ENCODE results near the gene IL7R.
A peak's percentile ranks its signal among the peaks of the same experiment; 100 is the strongest.

Gene IL7R, protein sequence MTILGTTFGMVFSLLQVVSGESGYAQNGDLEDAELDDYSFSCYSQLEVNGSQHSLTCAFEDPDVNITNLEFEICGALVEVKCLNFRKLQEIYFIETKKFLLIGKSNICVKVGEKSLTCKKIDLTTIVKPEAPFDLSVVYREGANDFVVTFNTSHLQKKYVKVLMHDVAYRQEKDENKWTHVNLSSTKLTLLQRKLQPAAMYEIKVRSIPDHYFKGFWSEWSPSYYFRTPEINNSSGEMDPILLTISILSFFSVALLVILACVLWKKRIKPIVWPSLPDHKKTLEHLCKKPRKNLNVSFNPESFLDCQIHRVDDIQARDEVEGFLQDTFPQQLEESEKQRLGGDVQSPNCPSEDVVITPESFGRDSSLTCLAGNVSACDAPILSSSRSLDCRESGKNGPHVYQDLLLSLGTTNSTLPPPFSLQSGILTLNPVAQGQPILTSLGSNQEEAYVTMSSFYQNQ

DNA sequence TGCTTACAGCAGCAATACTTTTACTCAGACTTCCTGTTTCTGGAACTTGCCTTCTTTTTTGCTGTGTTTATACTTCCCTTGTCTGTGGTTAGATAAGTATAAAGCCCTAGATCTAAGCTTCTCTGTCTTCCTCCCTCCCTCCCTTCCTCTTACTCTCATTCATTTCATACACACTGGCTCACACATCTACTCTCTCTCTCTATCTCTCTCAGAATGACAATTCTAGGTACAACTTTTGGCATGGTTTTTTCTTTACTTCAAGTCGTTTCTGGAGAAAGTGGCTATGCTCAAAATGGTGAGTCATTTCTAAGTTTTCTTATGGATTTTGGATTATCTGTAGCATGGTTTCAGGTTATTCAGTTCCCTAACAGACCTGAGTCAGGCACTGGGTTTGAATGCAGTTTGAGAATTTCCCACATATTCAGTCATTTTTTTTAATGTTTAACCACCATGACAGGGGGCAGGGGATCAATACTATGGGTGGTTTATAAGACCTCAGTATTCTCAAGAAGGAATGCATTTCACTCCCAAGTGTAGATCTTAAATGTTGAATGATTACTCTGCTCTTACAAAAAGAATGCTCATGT is at the start of gene IL7R:
IL7R (plus strand) TSS at position 127 of the 587 bp plus-strand sequence; CDS start at position 214, 87 bp downstream.
- DNase-seq, result no peak

DNA sequence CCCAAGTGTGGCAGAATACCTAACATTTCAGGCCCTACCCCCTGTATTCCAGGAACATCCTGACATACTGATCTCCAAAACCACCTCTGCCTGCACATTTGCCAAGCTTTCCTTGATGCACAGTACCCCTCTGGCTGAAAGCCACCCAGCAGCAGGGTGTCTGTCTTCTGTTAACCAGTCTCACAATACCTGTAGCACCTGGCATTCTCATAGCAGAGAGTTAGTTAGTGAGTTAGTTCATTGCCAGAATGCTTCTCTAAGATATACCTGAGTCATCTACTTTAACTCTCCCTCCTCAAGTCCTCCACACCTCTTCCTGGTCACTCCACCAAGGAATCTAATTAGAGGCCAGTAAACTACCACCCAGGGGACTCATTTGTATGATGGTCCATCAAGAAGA is 46.1 kb upstream of the IL7R start:
- DNase-seq, result no peak

DNA sequence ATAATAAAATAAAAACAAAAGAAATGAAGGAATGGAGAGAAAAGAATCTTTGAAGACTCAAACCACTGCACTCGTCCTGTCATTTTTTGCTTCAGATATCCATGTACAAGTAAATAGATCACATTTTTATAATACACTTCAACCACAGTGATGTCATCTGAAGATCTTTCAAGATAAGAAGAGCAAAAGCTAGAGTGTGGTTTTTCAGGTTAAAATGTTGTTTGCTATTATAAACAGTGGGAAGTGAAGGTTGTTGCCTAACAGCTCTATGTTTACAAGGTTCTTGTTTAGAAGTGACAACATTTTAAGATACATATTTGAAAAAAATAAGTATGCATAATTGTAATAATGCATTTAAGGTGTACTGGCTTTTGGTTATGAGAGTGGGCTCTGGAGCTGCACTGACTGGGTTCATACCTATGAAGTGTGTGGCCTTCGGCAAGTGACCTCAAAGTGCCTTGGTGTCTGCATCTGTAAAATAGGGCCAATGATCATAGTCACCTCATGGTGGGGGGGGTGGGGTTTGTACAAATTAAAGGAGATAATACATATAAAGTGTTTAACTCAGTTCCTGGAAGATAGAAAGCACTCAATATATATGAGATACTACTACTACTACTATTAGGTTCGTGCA is 45.5 kb upstream of the IL7R start:
- no peak for DNase-seq

DNA sequence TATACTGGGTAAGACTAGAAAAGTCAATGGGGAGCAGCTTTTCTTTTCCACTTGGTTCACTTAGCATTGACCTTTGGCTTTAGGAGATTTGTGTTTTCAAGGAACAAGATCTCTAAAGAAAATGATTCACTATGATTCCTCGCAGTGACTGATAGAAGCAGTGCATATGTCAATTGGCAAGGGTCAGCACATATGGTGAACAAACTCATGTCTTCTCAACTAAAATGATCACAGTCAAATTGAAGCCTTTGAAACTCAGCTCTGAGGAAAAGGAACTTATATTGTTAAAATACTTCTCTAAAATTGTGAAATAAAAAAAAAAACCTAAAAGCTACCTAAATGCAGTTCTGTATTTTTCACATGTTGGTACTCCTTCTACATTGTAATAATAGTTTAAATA is 43.2 kb upstream of the IL7R start:
- DNase-seq, result no peak

DNA sequence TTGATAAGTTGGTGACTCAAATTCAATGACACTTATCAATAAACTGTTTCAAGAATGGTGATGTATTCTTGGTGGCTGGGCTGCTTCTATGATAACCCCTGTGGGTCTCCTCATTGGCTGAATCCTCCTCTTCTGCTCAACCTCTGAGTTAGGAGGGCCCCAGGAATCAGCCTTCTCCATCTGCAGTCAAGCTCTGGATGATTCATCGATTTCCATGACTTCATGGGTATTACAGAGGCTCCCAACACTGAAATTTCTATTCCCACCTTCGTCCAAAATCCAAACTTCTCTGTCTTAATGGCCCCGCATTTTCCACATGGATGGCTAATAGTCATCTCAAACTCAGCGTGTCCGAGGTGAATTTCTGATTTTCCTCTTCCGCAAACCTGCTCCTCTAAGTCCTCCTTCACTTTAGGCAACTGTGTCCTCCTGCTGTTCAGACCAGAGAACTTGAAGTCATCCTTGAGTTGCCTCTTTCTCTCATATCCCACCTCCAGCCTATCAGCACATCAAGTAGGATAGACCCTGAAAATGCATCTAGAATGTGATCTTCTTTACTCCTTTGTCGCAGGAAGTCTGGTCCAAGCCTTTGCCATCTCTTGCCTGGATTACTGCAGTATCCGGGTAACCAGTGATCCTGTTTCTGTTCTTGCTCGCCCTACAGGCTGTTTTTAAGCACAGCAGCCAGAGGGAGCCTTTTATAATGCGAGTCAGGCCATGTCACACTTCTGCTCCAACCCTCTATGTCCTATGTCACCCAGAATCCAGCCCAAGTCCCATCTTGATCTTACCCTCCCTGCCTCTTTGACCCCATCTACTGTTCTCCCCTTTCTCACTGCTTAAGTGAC is 41.4 kb upstream of the IL7R start:
- DNase-seq, result no peak

DNA sequence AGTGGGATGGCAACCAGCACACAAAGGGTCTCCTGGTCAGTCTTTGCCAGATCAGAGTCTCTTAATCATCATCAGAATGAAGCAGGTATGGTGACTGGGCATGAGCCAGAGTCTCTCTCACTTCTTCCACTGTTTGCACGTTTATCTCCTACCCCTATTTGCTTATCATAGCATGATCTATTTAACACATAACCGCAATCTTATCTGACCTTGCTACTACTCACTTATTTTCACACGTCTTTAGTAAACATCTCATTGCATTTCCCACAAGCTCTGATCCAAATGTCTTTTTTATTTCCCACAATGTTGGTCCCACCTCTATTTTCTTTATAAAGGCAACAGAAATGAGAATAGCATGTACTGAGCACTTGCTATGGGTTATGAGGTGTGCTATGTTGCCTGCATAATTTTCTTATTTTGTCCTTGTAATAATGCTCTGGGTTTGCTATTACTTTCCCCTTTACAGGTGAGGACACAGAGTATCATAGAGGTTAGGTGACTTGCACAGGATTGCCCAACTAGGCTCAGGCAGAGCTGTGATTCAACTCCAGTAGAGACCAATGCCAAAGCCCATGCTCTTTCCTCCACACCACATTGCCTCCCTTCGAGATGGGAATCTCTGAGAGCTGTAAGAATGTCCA is 39.7 kb upstream of the IL7R start:
- no peak for DNase-seq

DNA sequence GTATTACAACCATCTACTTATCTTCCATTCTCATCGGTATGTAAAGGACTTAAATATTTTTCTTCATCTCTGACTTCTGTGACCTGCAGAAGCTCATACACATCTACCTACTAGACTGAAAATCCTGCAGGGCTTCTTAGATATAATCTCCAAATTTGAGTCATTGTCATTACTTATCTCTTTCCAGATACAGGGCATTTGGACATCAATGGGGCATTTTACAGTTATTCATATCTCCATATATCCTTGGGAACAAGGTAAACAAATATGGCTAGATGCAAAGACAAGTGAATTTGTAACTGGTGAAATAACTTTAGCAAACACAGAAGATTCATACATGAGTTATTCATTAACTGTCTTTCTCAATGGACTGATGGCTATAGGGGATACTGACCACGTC is 37.7 kb upstream of the IL7R start:
- DNase-seq, result no peak

DNA sequence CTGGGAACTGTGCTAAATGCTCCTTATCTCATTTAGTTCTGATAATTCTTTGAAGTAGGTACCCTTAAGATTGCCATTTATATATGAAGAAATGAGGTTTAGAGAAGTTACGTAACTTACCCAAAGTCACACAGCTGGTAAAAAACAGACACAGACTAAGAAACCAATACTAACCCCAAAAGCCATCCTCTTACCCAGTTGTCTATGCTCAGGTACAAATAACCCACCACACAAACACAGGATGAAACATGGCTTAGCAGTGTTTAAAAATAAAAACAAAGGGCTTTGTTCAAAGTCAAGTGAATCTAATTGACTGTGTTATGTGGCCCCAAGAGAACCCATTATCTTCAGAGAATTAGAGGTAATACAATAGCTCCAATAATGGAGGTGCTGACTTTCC is 37.0 kb upstream of the IL7R start:
- no peak for DNase-seq

DNA sequence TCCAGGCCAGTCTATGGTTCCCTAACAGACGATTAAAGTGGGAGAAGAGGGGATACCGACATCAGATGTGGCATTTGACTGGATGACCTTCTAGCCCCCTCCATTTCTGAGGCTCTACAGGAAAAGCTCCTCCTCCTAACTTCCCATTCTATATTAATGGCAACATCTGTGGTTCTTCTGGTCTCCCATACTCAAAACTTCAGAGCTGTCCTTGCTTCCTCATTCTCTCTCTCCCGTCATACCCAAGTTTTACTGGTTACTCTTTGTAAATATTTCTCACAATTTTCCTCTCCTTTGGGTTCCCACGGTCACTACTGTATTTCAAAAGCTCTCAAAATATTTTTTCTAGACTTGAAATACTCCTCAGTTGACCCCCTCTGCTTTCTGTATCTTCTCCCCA is 36.0 kb upstream of the IL7R start:
- DNase-seq, result no peak

DNA sequence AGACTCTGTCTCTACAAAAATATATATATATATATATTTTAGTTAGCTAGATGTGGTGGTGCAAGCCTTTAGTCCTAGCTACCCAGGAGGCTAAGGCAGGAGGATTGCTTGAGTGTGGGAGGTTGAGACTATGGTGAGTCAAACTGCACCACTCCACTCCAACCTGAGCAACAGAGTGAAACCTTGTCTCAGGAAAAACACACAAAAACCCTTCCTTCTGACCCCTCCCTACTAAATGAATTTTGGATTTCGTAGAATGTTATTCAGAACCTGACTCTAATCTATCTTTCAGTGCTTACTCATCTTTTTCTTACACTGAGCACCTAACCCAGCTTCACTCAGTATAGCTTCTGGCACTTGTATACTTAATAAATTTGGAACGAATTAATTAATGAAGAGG is 35.2 kb upstream of the IL7R start:
- DNase-seq, result no peak

DNA sequence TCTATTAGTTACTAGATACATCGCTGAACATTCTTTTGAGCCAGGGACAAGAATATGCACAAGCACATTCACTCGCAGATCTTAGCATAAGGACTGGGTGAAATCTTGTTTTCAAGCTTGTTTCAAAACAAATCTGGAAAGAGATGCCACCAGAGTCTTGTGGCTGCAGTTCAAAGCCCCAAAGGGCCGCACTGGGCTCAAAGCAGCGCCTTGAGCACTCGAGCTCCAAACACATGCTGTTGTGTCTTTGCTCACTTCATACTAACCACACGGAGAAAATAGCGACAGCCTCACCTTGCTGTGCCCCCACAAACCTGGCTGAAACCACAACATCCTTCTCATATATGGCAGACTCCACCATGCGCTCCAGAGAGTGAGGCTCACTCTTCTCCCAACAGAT is 34.2 kb upstream of the IL7R start:
- DNase-seq, result no peak

DNA sequence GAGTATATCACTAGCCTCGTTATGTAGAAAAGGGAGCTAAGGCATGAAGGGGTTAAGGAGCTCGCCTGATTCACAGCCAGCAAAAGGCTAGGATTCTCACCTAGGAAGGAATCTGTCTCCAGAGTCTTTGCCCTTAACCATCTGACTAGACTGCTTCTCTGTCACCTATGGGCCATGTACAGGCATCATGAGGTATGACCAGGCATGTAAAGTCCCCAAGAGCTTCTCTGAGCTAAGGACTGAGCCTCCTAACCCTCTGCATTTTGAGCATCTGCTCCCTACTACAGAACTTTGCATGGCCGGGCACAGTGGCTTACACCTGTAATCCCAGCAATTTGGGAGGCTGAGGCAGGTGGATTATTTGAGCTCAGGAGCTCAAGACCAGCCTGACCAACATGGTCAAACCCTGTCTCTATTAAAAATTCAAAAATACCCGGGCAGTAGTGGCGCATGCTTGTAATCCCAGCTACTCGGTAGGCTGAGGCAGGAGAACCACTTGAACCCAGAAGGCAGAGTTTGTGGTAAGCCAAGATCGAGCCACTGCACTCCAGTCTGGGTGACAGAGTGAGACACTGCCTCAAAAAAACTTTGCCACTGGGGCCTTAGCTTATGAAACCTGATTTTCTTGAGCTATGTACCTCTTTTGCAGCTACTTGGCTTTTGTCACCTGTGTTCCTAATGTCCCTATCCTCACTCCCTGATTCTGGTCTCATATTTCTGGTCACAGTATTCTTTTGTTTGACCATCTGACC is 33.2 kb upstream of the IL7R start:
- no peak for DNase-seq

DNA sequence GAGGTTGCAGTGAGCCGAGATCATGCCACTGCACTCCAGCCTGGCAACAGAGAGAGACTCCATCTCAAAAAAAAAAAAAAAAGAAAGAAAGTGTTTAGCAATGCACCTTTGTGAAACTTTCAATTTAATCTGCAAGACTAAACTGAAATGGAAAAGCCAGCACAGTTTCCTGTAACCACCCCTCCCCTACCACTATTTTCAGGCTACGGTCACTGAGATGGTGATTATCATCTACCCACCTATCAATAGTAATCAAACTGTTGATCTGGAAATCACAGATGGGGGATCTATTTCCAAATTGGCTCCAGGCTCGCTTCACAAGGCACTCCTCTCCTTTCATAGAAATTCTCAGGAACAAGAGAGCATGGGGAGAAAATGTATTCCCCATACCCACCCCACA is 30.6 kb upstream of the IL7R start:
- no peak for DNase-seq

DNA sequence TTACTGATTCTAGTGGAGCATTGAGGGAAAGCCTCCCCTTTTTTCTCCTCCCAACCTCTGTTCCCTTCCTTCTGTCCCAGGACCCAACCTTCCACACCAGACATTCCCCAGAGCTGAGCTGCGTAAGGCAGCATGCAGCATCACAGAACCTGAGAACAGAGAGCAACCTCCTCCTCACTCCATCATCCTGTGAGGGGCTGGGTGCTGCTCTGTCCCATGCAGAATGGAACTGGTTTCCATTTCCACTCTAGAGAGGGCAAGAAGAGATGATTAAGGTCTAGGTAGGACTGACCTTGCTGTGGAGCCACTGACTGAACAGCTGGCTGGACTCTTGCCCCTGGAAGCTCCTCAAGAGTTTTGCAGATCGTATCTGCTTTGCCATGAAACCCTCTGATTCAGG is 30.1 kb upstream of the IL7R start:
- no peak for DNase-seq

DNA sequence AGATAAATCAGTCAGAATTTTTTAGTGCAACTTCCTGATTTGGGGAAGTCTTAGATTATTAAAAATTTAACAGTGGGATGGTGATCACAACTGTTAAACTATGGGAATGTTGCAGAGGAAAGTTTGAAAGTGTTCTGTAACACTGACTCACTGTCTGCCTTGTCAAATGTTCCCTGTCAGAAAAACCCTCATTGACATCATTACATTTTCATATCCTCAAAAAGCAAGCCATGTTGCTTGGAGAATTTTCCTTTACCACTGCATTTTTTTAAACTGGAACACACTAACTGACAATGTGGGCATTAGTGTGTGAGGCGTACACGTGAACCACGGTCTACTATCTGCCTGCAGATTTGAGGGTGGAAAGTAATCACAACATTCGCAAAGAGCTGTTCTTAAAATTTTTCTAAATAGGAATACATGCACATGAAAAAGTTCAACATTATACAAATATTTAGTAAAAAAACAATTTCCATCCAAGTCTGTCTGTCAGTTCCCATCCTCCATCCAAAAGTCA is 28.6 kb upstream of the IL7R start:
- DNase-seq, result peak; percentile 31 to 45

DNA sequence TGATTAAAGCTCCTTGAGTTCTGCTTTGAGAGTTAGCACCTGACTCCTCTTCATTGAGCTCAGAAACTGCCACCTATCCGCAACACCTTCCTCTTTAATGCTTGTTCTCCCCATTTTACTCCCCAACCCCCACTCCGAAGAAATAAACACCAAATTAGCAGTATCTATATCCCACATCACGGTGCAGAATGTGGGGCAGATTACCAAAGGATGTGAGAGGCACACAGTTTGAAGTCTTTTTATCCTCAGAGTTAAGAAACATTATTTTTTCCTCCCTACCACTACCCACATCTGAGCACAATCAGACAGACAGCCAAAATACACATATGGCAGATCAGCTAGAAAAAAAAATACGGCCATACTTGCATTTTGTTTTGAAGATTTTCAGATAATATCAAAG is 26.1 kb upstream of the IL7R start:
- no peak for DNase-seq

DNA sequence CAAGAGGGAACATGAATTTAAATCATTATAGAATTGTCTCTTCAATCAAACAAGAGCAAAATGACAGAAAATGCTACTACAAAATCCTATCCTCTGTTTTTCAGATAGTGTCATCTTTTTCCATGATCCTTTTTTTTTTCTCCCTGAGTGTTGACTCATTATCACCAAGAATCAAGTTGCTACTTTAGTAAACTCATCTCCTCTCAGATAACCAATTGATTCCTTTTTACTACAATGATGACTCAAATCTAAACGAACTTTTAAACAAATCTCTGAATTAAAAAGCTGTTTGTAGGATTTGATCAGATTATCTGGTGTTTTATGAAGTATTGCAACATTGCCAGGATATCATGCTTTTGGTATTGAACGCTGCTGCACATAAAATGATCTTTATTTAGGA is 23.9 kb upstream of the IL7R start:
- no peak for DNase-seq

DNA sequence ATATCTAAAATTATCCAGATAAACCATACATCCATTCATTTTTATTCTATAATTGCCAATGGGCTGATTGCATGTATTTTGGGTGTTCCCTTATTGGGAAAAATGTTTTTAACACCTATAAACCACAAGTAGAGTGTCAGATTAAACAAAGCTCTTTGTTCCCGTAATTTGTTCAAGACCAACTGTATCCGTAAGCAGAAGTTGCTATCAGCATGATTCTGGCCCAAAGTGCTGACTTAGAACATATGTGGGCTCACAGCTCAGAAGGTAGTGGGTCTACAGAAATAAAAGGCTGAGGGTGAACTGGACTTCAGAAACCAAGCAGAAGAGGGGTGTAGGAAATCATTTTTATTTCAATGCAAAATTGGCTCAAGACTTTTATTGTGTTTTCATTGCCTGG is 23.5 kb upstream of the IL7R start:
- no peak for DNase-seq

DNA sequence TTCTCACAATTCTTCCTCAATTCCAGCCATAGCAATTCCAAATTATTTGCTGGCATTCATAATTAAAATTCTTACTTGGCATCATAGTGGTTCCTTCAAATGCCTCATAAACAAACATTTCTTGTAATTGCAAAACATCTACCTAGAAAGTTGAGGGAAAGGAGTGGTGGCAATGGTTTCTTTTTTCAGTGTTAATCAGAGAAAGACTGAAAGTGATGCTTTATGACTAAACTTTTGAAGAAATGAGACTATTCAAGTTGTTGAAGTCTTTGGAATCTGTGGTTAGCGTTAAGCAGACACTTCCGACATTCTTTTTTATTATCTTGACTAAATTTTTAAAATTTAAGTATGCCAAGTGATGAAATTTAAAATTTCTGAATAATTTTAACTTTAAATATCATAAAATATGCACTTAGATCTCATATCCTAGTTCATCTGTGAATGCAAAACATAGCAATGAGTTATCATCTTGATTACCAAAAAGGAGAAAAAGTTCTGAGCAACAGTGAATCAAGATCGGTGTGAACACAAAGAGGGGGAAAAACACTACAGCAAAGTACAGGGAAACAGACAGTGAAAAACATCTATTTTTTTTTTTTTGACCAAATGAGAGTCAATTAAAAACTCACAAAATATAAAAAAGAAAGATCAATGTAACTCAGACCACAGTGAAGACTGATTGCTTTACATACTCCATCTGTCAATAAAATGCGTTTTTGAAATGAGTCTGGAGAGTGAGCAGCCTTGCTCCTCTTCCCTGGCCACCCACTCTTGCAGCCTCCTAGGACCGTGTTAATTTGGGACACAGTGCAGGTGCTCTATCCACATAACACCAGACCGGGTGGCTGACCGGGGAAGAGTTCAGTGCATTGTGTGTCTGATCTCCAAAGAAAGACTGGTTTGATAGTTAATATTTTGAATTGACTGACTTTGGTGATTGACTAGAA is 20.6 kb upstream of the IL7R start:
- DNase-seq, result no peak

DNA sequence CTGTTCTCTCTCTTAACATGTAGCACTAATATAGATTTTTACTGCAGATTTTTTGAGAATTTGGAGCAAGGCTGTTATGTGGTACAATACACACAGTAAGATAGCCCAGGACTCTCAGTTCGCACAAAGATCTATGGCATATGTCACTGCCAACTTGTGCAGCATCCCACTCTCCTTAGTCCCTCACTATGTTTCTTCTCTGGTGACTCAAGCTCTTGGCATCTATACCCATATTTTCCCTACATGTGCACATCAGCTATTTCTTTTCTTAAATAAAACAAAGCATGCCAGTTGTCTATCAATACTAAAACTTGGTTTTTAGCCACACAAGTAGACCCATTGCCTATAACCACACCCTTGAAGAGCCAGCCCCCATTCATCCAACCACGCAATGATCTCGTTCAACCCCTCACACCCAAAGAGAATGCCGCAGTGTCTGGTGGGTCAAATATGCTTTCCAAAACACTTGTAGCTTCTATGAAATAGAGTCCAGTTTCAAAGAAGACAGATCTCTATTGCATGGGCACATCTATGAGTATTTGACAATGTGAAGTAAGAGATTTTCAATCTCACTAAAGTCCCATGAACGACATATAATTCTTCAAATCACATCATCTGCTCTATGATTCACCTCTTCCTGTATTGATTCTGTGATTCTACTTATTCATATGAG is 18.2 kb upstream of the IL7R start:
- no peak for DNase-seq
